GM18498 (cell line): ENCODE measurements around the gene BRF1.

Experiments used
- ATAC-seq: cut with Tn5 transposase; IDR thresholded peaks from one replicate; pipeline ENCODE4 v1.9.1; 2021; ENCODE audit warnings: mild to moderate bottlenecking, moderate library complexity; ENCODE audit not compliant: unreplicated experiment

Gene BRF1

GRCh38 chr14:105213361-105213760 is 87.4 kb downstream of the BRF1 start:
- no peak for ATAC-seq

GRCh38 chr14:105212541-105213300 is 88.1 kb downstream of the BRF1 start:
- no peak for ATAC-seq

DNA sequence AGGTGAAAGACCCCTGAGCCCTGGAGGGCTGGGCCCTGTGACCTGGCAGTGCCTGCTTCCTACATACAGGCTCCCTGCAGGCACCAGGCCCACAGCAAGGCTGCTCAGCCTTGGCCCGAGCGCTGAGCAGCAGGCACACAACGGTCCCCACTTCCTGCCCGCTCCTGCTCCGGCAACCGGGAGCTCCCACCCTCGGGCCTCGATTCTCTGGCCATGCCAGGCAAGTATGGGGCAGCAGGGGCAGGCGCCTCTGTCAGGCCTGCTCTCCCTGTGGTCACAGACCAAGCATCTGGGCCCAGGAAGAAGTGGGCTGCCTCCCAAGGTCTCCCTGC is 89.1 kb downstream of the BRF1 start:
- no peak for ATAC-seq

DNA sequence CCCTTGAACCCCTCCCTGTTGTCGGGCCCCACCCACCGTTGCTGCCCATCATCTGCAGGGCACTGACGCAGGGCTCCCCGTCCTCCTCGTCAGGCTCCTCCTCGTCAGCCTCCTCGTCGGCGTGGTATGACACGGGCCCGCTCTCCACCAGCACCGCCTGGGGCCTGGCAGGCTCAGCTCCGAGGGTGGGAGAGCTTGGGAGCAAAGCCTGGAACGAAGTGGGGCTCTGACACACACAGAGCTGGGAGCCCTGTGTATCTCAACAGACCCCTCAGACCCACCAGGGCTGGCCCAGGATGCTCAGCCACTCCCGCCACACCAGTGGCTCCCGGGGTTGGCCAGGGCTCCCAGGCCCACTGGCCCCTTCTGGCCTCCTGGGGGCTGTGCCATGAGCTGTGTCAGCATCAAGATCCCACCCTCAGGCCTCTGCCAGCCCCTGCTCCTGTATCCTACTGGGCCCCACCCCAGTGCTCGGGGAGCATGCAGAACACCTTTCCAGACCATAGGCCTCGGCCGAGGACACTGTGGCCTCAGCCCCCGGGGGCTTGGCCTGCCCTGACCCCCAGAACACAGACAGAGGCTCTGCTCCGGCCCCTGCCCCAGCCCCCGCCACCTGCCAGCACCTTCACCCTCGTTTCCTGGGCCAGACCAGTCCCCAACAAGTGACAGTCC is 89.6 kb downstream of the BRF1 start:
- ATAC-seq: no peak

GRCh38 chr14:105210266-105211025 is 90.4 kb downstream of the BRF1 start:
- ATAC-seq: no peak

GRCh38 chr14:105209646-105210045 is 91.2 kb downstream of the BRF1 start:
- ATAC-seq: no peak

GRCh38 chr14:105209091-105209490 is 91.7 kb downstream of the BRF1 start:
- no peak for ATAC-seq

DNA sequence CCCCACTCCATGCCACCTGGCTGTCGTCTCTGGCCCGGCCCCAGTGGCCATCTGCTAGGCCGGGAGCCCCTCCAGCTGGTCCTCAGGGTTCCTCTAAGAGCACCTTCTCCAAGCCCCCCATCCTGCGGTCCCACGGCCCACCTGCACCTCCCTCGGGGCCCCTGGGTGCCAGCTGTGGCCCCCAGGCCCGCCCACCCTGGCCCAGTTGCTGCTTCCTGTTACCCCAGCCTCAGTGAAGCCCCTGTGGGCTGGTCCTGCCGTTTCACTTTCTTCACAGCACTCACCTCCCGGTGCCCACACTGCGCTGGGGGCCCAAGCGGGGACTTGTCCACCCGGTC is 92.1 kb downstream of the BRF1 start:
- no peak for ATAC-seq

DNA sequence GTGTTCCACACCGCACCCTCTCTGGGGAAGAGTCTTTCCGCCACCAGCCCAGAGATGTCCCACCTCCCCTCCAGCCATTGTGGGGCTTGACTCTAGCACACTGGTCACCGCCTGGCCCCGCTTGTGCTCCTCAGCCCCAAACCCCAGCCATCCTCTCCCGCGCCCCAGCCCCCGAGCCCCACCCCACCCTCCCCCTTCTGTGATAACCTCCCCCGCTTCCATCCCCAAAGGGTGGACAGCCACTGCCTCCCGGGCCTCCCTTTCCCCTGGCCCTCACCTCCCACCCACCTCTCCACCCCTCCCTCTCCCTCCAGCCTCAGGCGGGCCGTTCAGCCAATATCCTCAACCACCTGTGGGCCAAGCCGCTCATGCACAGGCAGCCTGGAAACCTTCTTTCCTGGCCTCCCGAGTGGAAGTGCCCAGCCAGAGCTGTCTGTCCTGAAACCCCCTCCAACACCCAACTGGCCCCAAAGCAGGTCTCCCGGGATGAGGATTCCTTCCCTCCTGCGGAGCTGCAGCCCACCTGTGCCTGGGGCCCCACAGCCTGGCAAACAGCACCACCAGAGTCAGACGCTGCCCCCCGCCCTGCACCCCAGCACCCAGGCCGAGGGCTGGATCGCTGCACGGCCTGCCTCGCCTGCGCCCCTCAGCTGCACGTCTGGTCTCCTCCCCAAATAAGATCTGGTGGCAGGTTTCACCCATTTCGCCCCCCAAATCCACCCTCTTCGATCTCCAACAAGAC is 92.6 kb downstream of the BRF1 start:
- ATAC-seq: no peak

DNA sequence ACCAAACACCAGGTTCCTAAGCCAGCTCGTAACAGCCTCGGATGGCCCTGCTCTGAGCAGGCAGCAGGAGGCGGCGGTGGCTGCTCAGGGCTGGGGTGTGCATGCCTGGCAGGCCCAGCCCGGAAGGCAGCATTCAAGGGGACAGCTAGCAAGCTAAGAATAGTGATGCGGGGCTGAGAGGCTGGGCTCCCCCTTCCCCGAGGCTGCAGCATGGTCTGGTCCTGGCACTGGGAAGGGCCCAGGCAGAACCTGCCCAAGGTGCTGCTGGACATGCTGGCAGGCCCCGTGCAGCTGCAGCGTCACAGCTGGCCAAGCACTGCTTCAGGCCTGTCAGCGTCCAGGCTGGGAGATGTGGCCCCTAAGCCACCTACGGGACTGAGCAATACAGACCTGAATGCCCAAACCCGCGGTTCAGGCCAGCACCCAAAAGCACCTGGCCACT is 93.3 kb downstream of the BRF1 start:
- ATAC-seq: no peak

DNA sequence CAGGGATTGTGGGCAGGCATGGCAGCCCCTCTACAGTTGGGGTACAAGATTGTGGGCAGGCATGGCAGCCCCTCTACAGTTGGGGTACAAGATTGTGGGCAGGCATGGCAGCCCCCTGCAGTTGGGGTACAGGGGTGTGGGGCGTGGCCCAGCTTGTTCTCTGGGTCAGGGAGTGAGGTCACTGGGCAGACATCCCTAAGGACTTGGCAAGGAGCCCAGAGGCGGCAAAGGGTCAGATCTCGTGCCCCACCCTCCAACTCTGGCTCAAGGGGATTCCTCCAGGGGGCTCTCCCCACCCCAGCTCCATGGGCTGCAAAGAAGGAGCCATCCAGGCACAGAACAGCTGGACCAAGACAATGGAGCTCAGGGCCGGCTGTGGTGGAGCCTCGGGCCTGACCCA is 93.9 kb downstream of the BRF1 start:
- no peak for ATAC-seq

- no peak for ATAC-seq
Measured at GRCh38 chr14:105205673-105206208, 95.1 kb downstream of the BRF1 start.

DNA sequence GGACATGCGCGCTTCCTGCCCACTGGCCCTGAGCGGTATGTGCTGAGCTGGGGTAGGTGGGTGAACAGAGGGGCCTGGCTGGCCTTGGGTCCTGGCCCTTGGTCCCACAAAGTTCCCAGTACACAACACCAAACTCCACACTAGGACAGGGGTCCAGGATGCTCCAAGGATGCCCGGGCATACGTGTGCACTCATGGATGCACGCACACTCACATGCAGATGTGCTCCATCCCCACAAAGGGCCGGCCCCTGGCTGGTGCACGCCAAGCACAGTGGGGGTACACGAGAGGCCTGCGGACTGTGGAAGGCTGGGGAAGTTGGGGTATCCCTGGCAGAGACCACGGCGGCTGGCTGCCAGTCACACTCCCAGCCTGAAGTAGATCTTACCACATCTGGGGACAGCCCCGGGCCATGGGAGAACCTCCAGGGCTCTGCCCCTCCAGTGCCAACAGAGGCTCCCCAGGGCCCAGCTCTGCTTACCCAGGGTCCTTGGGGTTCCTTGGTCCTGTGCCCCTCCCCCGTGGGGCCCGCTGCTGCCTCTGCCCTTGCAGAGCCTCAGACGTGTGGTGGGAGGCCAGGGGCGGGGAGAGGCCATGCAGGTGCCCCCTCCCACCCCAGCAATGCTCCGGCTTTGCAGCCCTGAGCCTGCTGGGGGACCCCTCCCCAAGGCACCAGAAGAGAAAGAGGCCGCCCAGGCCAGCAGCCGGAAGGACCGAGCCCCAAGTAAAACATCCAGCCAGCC is 95.7 kb downstream of the BRF1 start:
- ATAC-seq: no peak

DNA sequence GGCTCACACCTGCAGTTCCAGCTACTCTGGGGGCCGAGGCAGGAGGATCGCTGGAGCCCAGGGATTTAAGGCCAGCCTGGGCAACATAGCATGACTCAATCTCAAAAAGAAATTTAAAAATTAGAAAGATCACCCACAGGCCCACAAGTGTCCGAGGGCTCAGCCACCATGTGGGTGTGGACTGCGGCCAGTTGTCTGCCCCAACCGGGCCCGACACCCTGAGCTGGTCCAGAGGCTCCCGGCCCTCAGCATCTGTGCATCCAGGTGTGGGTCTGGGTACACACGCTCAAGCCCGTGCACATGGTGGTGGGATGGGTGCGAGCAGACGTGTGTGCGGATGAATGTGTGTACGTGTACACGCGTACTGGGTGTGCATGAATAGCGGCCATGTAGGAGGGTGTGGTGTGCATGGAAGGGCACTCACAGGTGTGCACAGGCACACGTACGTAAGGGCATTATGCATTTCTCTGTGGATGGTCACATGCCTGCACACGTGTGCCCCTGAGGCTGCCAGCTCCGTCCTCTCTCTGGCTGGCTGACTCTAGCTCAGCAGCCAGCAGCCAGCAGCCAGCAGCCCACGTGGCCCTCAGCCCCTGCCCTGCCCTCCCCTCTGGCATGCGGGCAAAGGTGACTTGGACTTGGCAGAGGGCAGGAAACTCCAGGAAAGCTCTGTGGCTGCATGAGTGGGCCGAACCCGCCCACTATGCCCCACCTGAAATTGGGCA is 96.4 kb downstream of the BRF1 start:
- no peak for ATAC-seq

- no peak for ATAC-seq
Measured at GRCh38 chr14:105203701-105204100, 97.1 kb downstream of the BRF1 start.

GRCh38 chr14:105203057-105203531 is 97.7 kb downstream of the BRF1 start:
- ATAC-seq: no peak

DNA sequence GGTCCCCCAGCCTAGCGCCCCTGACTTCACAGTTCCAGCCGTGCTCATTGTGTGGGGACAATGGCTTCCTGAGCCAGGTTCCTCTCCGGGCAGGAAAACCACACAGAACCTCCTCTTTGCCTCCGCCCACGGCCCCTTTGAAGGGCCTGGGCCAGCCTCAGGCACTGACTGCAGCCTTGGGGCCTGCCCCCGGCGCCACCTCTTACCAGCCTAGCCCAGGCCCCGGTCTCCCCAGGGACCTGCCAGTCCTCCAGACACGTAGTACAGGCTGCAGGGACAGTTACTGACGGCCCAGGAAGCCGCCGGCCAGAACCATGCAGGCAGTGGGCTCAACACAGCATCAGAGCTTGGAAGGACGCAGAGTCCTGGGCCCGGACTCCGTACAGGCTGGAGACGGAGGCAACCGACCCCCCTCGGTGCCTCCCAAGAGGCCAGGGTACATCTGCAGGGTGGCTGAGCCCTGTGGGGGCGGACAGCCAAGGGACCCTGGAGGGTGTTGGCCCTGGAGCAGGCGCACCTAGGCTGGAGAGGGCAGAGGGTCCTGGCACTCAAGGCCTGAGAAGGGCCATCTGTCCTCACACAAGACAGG is 98.8 kb downstream of the BRF1 start:
- no peak for ATAC-seq

DNA sequence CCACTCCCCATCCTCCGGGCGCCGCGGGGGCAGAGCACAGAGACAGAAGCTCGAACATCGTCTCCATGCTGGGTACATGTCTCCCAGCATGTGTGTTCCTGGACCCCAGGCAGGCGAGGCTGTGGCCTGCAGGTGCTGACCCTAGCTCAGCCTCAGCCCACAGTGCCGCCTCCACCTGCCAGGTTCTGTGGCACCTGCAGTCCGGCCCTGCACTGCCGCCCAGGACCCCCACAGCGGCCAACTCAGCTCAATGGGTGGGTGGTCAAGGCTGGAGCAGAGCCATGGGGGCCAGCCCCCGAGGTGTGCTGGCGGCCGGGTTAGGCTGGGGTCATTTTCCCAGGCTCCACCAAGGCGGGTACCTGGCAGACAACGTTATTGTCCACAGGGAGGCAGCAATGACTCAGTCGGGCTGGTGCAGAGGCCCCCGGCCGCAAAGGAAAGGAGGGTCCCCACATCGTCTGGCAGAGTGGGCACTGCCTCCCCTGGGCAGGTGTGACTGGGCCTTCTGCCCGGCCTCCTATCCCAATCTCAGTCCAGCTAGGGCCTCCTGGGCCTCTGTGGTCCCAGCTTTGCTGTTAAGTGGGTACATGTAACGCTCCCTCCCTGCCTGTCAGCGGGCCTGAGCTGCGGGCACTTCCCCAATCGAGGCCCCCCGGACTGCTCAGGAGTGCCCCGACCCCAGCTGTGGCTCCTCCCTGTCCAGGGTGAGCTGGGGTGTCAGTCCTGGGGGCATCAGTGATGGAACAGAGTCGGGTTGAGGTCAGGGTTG is 99.5 kb downstream of the BRF1 start:
- ATAC-seq: no peak
